H9 (cell line): ENCODE data around the gene CDH4. TPM values are rescaled to one million over a fixed set of nuclear protein-coding genes. Genes with fewer than 3 reads are reported as not detected.

Experiments used
- DNase-seq: peaks from one replicate; pipeline ENCODE4 v3.0.0-alpha.2; 2017
- H2AFZ ChIP-seq: one replicate; pipeline ENCODE4 v1.6.1; 2013; ENCODE audit warnings: mild to moderate bottlenecking, low read length, control low read depth, moderate library complexity
- H2AK5ac ChIP-seq: 2 replicates; pipeline ENCODE4 v1.6.1; 2013; ENCODE audit warnings: low read length, control low read depth, mixed read lengths; ENCODE audit not compliant: insufficient read length
- H2BK120ac ChIP-seq: one replicate; pipeline ENCODE4 v1.6.1; 2013; ENCODE audit warnings: low read depth, mild to moderate bottlenecking, low read length, control low read depth, inconsistent platforms; ENCODE audit not compliant: poor library complexity, severe bottlenecking
- H2BK12ac ChIP-seq: 2 replicates; pipeline ENCODE4 v1.6.1; 2013; ENCODE audit warnings: low read length, control low read depth, mixed read lengths, low read depth; ENCODE audit not compliant: insufficient read length
- H2BK15ac ChIP-seq: 2 replicates; pipeline ENCODE4 v1.6.1; 2013; ENCODE audit warnings: low read depth, low read length, control low read depth
- H2BK20ac ChIP-seq: one replicate; pipeline ENCODE4 v1.6.1; 2013; ENCODE audit warnings: low read depth, mild to moderate bottlenecking, low read length, control low read depth, inconsistent platforms; ENCODE audit not compliant: poor library complexity, severe bottlenecking
- H2BK5ac ChIP-seq: 2 replicates; pipeline ENCODE4 v1.6.1; 2013; ENCODE audit warnings: low read length, control low read depth, mixed read lengths; ENCODE audit not compliant: insufficient read length
- H3K14ac ChIP-seq: 2 replicates; pipeline ENCODE4 v1.6.1; 2013; ENCODE audit warnings: low read length, control low read depth; ENCODE audit not compliant: insufficient read depth
- H3K18ac ChIP-seq: 2 replicates; pipeline ENCODE4 v1.6.1; 2013; ENCODE audit warnings: low read depth, mild to moderate bottlenecking, mixed read lengths, low read length, control low read depth; ENCODE audit not compliant: insufficient read length
- H3K23ac ChIP-seq: 2 replicates; pipeline ENCODE4 v1.6.1; 2013; ENCODE audit warnings: low read length, control low read depth, mixed read lengths, low read depth; ENCODE audit not compliant: insufficient read length
- H3K23me2 ChIP-seq: 2 replicates; pipeline ENCODE4 v1.6.1; 2013; ENCODE audit warnings: low read depth, mild to moderate bottlenecking, mixed read lengths, low read length, control low read depth; ENCODE audit not compliant: insufficient read length, poor library complexity, severe bottlenecking
- H3K27ac ChIP-seq: 2 replicates; pipeline ENCODE4 v1.5.1; 2013; ENCODE audit warnings: low read length, control low read depth, mixed read lengths, low read depth; ENCODE audit not compliant: insufficient read length
- H3K27me3 ChIP-seq: 2 replicates; pipeline ENCODE4 v1.6.1; 2013; ENCODE audit warnings: low read length, control low read depth, inconsistent platforms; ENCODE audit not compliant: insufficient read depth
- H3K4ac ChIP-seq: 2 replicates; pipeline ENCODE4 v1.6.1; 2013; ENCODE audit warnings: low read depth, mild to moderate bottlenecking, control low read depth, inconsistent platforms, low read length, moderate library complexity
- H3K4me1 ChIP-seq: 2 replicates; pipeline ENCODE4 v1.6.1; 2013; ENCODE audit warnings: low read length, control low read depth, inconsistent platforms; ENCODE audit not compliant: insufficient read depth
- H3K4me2 ChIP-seq: 2 replicates; pipeline ENCODE4 v1.6.1; 2013; ENCODE audit warnings: low read length, control low read depth, mixed read lengths; ENCODE audit not compliant: insufficient read length, insufficient read depth
- H3K56ac ChIP-seq: 2 replicates; pipeline ENCODE4 v1.6.1; 2013; ENCODE audit warnings: low read depth, mild to moderate bottlenecking, mixed read lengths, low read length, control low read depth; ENCODE audit not compliant: insufficient read length
- H3K79me1 ChIP-seq: 2 replicates; pipeline ENCODE4 v1.6.1; 2013; ENCODE audit warnings: low read depth, mild to moderate bottlenecking, moderate library complexity, low read length, control low read depth, inconsistent platforms; ENCODE audit not compliant: insufficient read depth, poor library complexity, severe bottlenecking
- H3K79me2 ChIP-seq: 2 replicates; pipeline ENCODE4 v1.6.1; 2013; ENCODE audit warnings: low read length, control low read depth, inconsistent platforms; ENCODE audit not compliant: insufficient read depth
- H3K9ac ChIP-seq: 2 replicates; pipeline ENCODE4 v1.6.1; 2013; ENCODE audit warnings: low read length, control low read depth, mixed read lengths; ENCODE audit not compliant: insufficient read length; ENCODE audit errors: extremely low read depth
- H3K9me3 ChIP-seq: one replicate; pipeline ENCODE4 v1.6.1; 2013; ENCODE audit warnings: low read depth, low read length, inconsistent platforms; ENCODE audit not compliant: control insufficient read depth
- H3T11ph ChIP-seq: one replicate; pipeline ENCODE4 v1.6.1; 2013; ENCODE audit warnings: mild to moderate bottlenecking, low read length, control low read depth, inconsistent platforms
- H4K20me1 ChIP-seq: one replicate; pipeline ENCODE4 v1.6.1; 2013; ENCODE audit not compliant: control insufficient read depth, insufficient read length, insufficient read depth
- H4K5ac ChIP-seq: 2 replicates; pipeline ENCODE4 v1.6.1; 2013; ENCODE audit warnings: low read depth, mild to moderate bottlenecking, mixed read lengths, low read length, control low read depth; ENCODE audit not compliant: insufficient read length
- H4K8ac ChIP-seq: replicated peaks from 2 replicates; pipeline ENCODE4 v1.6.1; 2013; ENCODE audit warnings: low read length, control low read depth, mixed read lengths, low read depth; ENCODE audit not compliant: insufficient read length
- H4K91ac ChIP-seq: 2 replicates; pipeline ENCODE4 v1.6.1; 2013; ENCODE audit warnings: low read depth, mild to moderate bottlenecking, moderate library complexity, mixed read lengths, low read length, control low read depth; ENCODE audit not compliant: insufficient read length
- H3K27ac Mint-ChIP-seq, 3 experiments: 2 replicates in 2 of 3; 3 replicates in 1 of 3; pipeline ENCODE4 v1.8.0; 2020 to 2021; ENCODE audit warnings: mixed read lengths in 3 of 3, mild to moderate bottlenecking in 1 of 3, moderate library complexity in 1 of 3
- H3K27me3 Mint-ChIP-seq: 2 replicates; pipeline ENCODE4 v1.8.0; 2021; ENCODE audit warnings: low read depth, mild to moderate bottlenecking, moderate library complexity, mixed read lengths
- H3K36me3 Mint-ChIP-seq, 3 experiments: 2 replicates in 2 of 3; 3 replicates in 1 of 3; pipeline ENCODE4 v1.8.0; 2020 to 2021; ENCODE audit warnings: low read depth in 3 of 3, mixed read lengths in 3 of 3; ENCODE audit not compliant: insufficient read depth in 1 of 3
- H3K4me1 Mint-ChIP-seq, 2 experiments: 2 replicates each; pipeline ENCODE4 v1.8.0; 2020; ENCODE audit warnings: mixed read lengths in 2 of 2
- H3K4me3 Mint-ChIP-seq, 2 experiments: 2 replicates in 1 of 2; 3 replicates in 1 of 2; pipeline ENCODE4 v1.8.0; 2020 to 2021; ENCODE audit warnings: mild to moderate bottlenecking in 2 of 2, mixed read lengths in 2 of 2, moderate library complexity in 1 of 2
- H3K9me3 Mint-ChIP-seq, 2 experiments: 2 replicates in 1 of 2; 3 replicates in 1 of 2; pipeline ENCODE4 v1.8.0; 2020; ENCODE audit warnings: mild to moderate bottlenecking in 2 of 2, mixed read lengths in 2 of 2, moderate library complexity in 1 of 2
- WGBS: extraction: QIAGEN DNeasy Blood & Tissue Kit; methylation state at CpG from one replicate; pipeline ENCODE4 v1.1.7; 2013; ENCODE audit warnings: missing lambda C conversion rate, low lambda C conversion rate, mixed read lengths; ENCODE audit not compliant: insufficient read length; ENCODE audit errors: extremely low coverage; 5-methylcytosine and 5-hydroxymethylcytosine counted together
- total RNA-seq: library from RNA; stranded (reverse); gene quantifications from 2 replicates; pipeline ENCODE4 v1.2.1, GENCODE V29; 2021
- TF ChIP-seq, protein P1 (sequence below): fragments of 200-600 bp; sonication (generic); conservative IDR thresholded peaks from 3 replicates; pipeline ENCODE4 v1.8.0; 2021; ENCODE audit warnings: antibody characterized with exemption, mild to moderate bottlenecking

The CDH4 gene
- total RNA-seq, 1 experiment from 2014 or later = 3.0 TPM

DNA sequence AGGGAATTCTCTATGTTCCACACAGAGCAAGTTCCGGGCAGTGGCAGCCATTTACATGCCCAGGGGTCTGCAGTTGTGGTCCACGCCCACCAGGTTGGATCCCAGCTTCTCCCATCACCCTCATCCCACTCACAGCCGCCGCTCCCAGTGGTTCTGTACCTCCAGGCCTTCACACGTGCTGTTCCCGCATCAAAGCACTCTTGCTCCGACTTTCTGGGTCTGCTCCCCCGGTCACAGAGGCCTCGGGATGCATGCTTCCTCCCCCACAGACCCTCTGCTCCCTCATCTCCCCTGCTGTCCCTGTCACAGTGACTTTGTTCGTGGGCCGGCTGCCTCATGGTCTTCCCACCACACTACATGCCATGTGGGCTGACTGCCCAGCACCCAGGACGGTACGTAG is 481.2 kb downstream of the CDH4 start:
- Histone ChIP-seq H2BK20ac (no peak overlapping the region), H4K8ac (no peak overlapping the region), H2BK12ac (no peak overlapping the region), H3K4me1 (no peaks in the 10 kb centered on the region), H3K27me3 (no peaks in the 10 kb centered on the region; the same call in 1 of the 2 replicates), H3K4me2 (no peak overlapping the region), H3K18ac (no peak overlapping the region), H2BK5ac (no peak overlapping the region), H2BK15ac (no peak overlapping the region), H2BK120ac (no peak overlapping the region), H4K5ac (no peak overlapping the region), H2AK5ac (no peak overlapping the region), H3K9me3 (no peaks in the 10 kb centered on the region), H3K79me1 (no peaks in the 10 kb centered on the region), H3K14ac (no peak overlapping the region), H3K23ac (no peak overlapping the region), H3K27ac (no peak overlapping the region), H3K4ac (no peak overlapping the region), H4K20me1 (no peaks in the 10 kb centered on the region), H3K79me2 (no peaks in the 10 kb centered on the region), H4K91ac (no peak overlapping the region), H2AFZ (no peak overlapping the region), H3T11ph (no peak overlapping the region), H3K9ac (no peak overlapping the region), H3K56ac (no peak overlapping the region), H3K23me2 (no peaks in the 10 kb centered on the region)
- TF ChIP-seq, protein P1, sequence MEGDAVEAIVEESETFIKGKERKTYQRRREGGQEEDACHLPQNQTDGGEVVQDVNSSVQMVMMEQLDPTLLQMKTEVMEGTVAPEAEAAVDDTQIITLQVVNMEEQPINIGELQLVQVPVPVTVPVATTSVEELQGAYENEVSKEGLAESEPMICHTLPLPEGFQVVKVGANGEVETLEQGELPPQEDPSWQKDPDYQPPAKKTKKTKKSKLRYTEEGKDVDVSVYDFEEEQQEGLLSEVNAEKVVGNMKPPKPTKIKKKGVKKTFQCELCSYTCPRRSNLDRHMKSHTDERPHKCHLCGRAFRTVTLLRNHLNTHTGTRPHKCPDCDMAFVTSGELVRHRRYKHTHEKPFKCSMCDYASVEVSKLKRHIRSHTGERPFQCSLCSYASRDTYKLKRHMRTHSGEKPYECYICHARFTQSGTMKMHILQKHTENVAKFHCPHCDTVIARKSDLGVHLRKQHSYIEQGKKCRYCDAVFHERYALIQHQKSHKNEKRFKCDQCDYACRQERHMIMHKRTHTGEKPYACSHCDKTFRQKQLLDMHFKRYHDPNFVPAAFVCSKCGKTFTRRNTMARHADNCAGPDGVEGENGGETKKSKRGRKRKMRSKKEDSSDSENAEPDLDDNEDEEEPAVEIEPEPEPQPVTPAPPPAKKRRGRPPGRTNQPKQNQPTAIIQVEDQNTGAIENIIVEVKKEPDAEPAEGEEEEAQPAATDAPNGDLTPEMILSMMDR = no peak
- no peak overlapping the region for H3K4me3 Mint-ChIP-seq
- no peak overlapping the region; a peak in 1 of 7 replicates for H3K27ac Mint-ChIP-seq
- WGBS = no CpG with 5 or more reads among the region's 13 CpGs
- no peaks in the 10 kb centered on the region; a peak in 1 of 5 replicates for H3K9me3 Mint-ChIP-seq
- no peak for DNase-seq
- peaks cover 6 to 7% of the 10 kb centered on the region in 2 experiments for H3K4me1 Mint-ChIP-seq
- H3K27me3 Mint-ChIP-seq = peaks cover 42% of the 10 kb centered on the region
- H3K36me3 Mint-ChIP-seq = no peaks in the 10 kb centered on the region; a peak in 1 of 7 replicates
